PC-9 (cell line): Measurements from ENCODE around the gene BRSK1.

Experiments used
- CTCF ChIP-seq: fragments of 200-600 bp; sonication (generic); conservative IDR thresholded peaks from 2 replicates; pipeline ENCODE4 v1.6.1; 2017; ENCODE audit warnings: mixed run types, antibody characterized with exemption, mild to moderate bottlenecking, moderate library complexity
- EZH2 ChIP-seq: fragments of 200-600 bp; sonication (generic); IDR thresholded peaks from 2 replicates; pipeline ENCODE4 v1.8.0; 2017; ENCODE audit warnings: antibody characterized with exemption, low read depth

- TF ChIP-seq EZH2 (no peak), CTCF (no peak)
These were observed 37.0 kb upstream of the BRSK1 start for GRCh38 chr19:55246462-55247451.
